ENCODE results near the gene CCBE1. TPM values are rescaled to one million over a fixed set of nuclear protein-coding genes. Genes with fewer than 3 reads are reported as not detected.
"Not testable (repeated sequence)": the region's sequence is repeated elsewhere in the genome, so short reads cannot be mapped to it uniquely, and the experiment has no call there.

The CCBE1 gene
- total and polyA plus RNA-seq, 9 donors, result 2.4 to 5.5 (median 3.4) TPM

- Histone ChIP-seq H3K4me3 (ENCODE audit: low read length) (no peak overlapping the region), H3K36me3 (ENCODE audit: control insufficient read depth, insufficient read depth, low read length) (no peaks in the 10 kb centered on the region), H3K4me1 (ENCODE audit: control insufficient read depth, insufficient read depth, low read length) (peaks cover 8% of the 10 kb centered on the region), H3K27me3 (ENCODE audit: control insufficient read depth, insufficient read depth, low read length) (no peaks in the 10 kb centered on the region), H3K27ac (ENCODE audit: low read length) (no peak overlapping the region), H3K9me3 (replicated peaks; ENCODE audit: control insufficient read depth, low read depth, low read length) (no peaks in the 10 kb centered on the region)
- 90% methylated on average over 1 of the region's 1 CpG for WGBS (ENCODE audit: insufficient coverage)
- peak; percentile 42 for DNase-seq
These were observed 24.9 kb downstream of the CCBE1 start for GRCh38 chr18:59672235-59672711.

GRCh38 chr18:59671551-59671950 is 25.7 kb downstream of the CCBE1 start:
- no peaks in the 10 kb centered on the region for H3K9me3 ChIP-seq (replicated peaks; ENCODE audit: control insufficient read depth, low read depth, low read length)
- H3K27ac ChIP-seq (ENCODE audit: low read length), result no peak overlapping the region
- H3K27me3 ChIP-seq (ENCODE audit: control insufficient read depth, insufficient read depth, low read length), result no peaks in the 10 kb centered on the region
- no peak for DNase-seq
- no CpG with 5 or more reads among the region's 1 CpG for WGBS (ENCODE audit: insufficient coverage)
- H3K36me3 ChIP-seq (ENCODE audit: control insufficient read depth, insufficient read depth, low read length), result no peaks in the 10 kb centered on the region
- no peak overlapping the region for H3K4me3 ChIP-seq (ENCODE audit: low read length)
- H3K4me1 ChIP-seq (ENCODE audit: control insufficient read depth, insufficient read depth, low read length), result peaks cover 8% of the 10 kb centered on the region

- Histone ChIP-seq H3K27me3 (ENCODE audit: control insufficient read depth, insufficient read depth, low read length) (no peaks in the 10 kb centered on the region), H3K4me1 (ENCODE audit: control insufficient read depth, insufficient read depth, low read length) (peaks cover 10% of the 10 kb centered on the region), H3K36me3 (ENCODE audit: control insufficient read depth, insufficient read depth, low read length) (no peaks in the 10 kb centered on the region), H3K27ac (ENCODE audit: low read length) (no peak overlapping the region), H3K9me3 (replicated peaks; ENCODE audit: control insufficient read depth, low read depth, low read length) (no peaks in the 10 kb centered on the region), H3K4me3 (ENCODE audit: low read length) (no peak overlapping the region)
- no peak for DNase-seq
- WGBS (ENCODE audit: insufficient coverage), result 88% methylated on average over 4 of the region's 6 CpGs
These were observed 27.2 kb downstream of the CCBE1 start for GRCh38 chr18:59669872-59670657.

GRCh38 chr18:59667488-59667887 is 29.7 kb downstream of the CCBE1 start:
- H3K27ac ChIP-seq (ENCODE audit: low read length), result no peak overlapping the region
- DNase-seq, result no peak
- H3K9me3 ChIP-seq (replicated peaks; ENCODE audit: control insufficient read depth, low read depth, low read length), result no peaks in the 10 kb centered on the region
- WGBS (ENCODE audit: insufficient coverage), result no CpG with 5 or more reads among the region's 4 CpGs
- no peak overlapping the region for H3K4me3 ChIP-seq (ENCODE audit: low read length)
- H3K4me1 ChIP-seq (ENCODE audit: control insufficient read depth, insufficient read depth, low read length), result peaks cover 12% of the 10 kb centered on the region
- no peaks in the 10 kb centered on the region for H3K27me3 ChIP-seq (ENCODE audit: control insufficient read depth, insufficient read depth, low read length)
- H3K36me3 ChIP-seq (ENCODE audit: control insufficient read depth, insufficient read depth, low read length), result no peaks in the 10 kb centered on the region

DNA sequence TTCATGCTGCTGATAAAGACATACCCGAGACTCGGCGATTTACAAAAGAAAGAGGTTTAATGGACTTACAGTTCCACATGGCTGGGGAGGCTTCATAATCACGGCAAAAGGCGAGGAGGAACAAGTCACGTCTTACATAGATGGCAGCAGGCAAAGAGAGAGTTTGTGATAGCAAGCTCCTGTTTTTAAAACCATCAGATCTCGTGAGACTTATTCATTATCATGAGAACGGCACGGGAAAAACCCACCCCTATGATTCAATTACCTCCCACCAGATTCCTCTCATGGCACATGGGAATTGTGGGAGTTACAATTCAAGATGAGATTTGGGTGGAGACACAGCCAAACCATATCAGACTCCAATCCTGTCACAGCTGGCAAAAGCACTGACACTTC is 31.2 kb downstream of the CCBE1 start:
- not testable (repeated sequence) for H3K36me3 ChIP-seq (ENCODE audit: control insufficient read depth, insufficient read depth, low read length); H3K27me3 ChIP-seq (ENCODE audit: control insufficient read depth, insufficient read depth, low read length); H3K4me3 ChIP-seq (ENCODE audit: low read length); H3K9me3 ChIP-seq (replicated peaks; ENCODE audit: control insufficient read depth, low read depth, low read length); DNase-seq; H3K27ac ChIP-seq (ENCODE audit: low read length); H3K4me1 ChIP-seq (ENCODE audit: control insufficient read depth, insufficient read depth, low read length)
- 70% methylated on average over 2 of the region's 9 CpGs for WGBS (ENCODE audit: insufficient coverage)

GRCh38 chr18:59665057-59666006 is 31.9 kb downstream of the CCBE1 start:
- Histone ChIP-seq H3K27me3 (ENCODE audit: control insufficient read depth, insufficient read depth, low read length) (no peaks in the 10 kb centered on the region), H3K27ac (ENCODE audit: low read length) (peak overlapping the region; percentile 48), H3K4me1 (ENCODE audit: control insufficient read depth, insufficient read depth, low read length) (peaks cover 7% of the 10 kb centered on the region), H3K9me3 (replicated peaks; ENCODE audit: control insufficient read depth, low read depth, low read length) (no peaks in the 10 kb centered on the region), H3K4me3 (ENCODE audit: low read length) (no peak overlapping the region), H3K36me3 (ENCODE audit: control insufficient read depth, insufficient read depth, low read length) (no peaks in the 10 kb centered on the region)
- DNase-seq, result peak; percentile 79
- WGBS (ENCODE audit: insufficient coverage), result 23% methylated on average over 4 of the region's 12 CpGs

GRCh38 chr18:59664329-59664728 is 32.9 kb downstream of the CCBE1 start:
- no CpG with 5 or more reads among the region's 3 CpGs for WGBS (ENCODE audit: insufficient coverage)
- no peak overlapping the region for H3K27ac ChIP-seq (ENCODE audit: low read length)
- H3K27me3 ChIP-seq (ENCODE audit: control insufficient read depth, insufficient read depth, low read length), result no peaks in the 10 kb centered on the region
- H3K4me1 ChIP-seq (ENCODE audit: control insufficient read depth, insufficient read depth, low read length), result peaks cover 10% of the 10 kb centered on the region
- H3K9me3 ChIP-seq (replicated peaks; ENCODE audit: control insufficient read depth, low read depth, low read length), result no peaks in the 10 kb centered on the region
- H3K36me3 ChIP-seq (ENCODE audit: control insufficient read depth, insufficient read depth, low read length), result no peaks in the 10 kb centered on the region
- DNase-seq, result no peak
- H3K4me3 ChIP-seq (ENCODE audit: low read length), result no peak overlapping the region

GRCh38 chr18:59663096-59663495 is 34.1 kb downstream of the CCBE1 start:
- H3K36me3 ChIP-seq (ENCODE audit: control insufficient read depth, insufficient read depth, low read length), result no peaks in the 10 kb centered on the region
- no peak for DNase-seq
- 63% methylated on average over 1 of the region's 1 CpG for WGBS (ENCODE audit: insufficient coverage)
- peaks cover 10% of the 10 kb centered on the region for H3K4me1 ChIP-seq (ENCODE audit: control insufficient read depth, insufficient read depth, low read length)
- H3K4me3 ChIP-seq (ENCODE audit: low read length), result no peak overlapping the region
- H3K9me3 ChIP-seq (replicated peaks; ENCODE audit: control insufficient read depth, low read depth, low read length), result no peaks in the 10 kb centered on the region
- H3K27ac ChIP-seq (ENCODE audit: low read length), result no peak overlapping the region
- no peaks in the 10 kb centered on the region for H3K27me3 ChIP-seq (ENCODE audit: control insufficient read depth, insufficient read depth, low read length)

GRCh38 chr18:59661891-59662701 is 35.1 kb downstream of the CCBE1 start:
- no peak for DNase-seq
- WGBS (ENCODE audit: insufficient coverage), result no CpG with 5 or more reads among the region's 2 CpGs

More at GRCh38 chr18:59661891-59662701, 35.1 kb downstream of the CCBE1 start:
- H3K36me3 ChIP-seq (ENCODE audit: control insufficient read depth, insufficient read depth, low read length), result no peaks in the 10 kb centered on the region
- no peak overlapping the region for H3K27ac ChIP-seq (ENCODE audit: low read length)
- H3K4me3 ChIP-seq (ENCODE audit: low read length), result no peak overlapping the region
- H3K9me3 ChIP-seq (replicated peaks; ENCODE audit: control insufficient read depth, low read depth, low read length), result no peaks in the 10 kb centered on the region
- peaks cover 10% of the 10 kb centered on the region for H3K4me1 ChIP-seq (ENCODE audit: control insufficient read depth, insufficient read depth, low read length)
- H3K27me3 ChIP-seq (ENCODE audit: control insufficient read depth, insufficient read depth, low read length), result no peaks in the 10 kb centered on the region
